MCF 10A (cell line): ENCODE results near the gene DCLK2. TPM values are rescaled to one million over a fixed set of nuclear protein-coding genes. Genes with fewer than 3 reads are reported as not detected.

ENCODE experiments used
- BruUV-seq: library from RNA; stranded (reverse); fragments of 400-500 nt; replicated peaks from 2 replicates; lab custom pipeline; 2021; lab: Mats Ljungman, UMichigan
- CTCF ChIA-PET: fragments of 300-600 bp; sonication (Branson Sonifier 250); formaldehyde crosslinking; extraction: SDS; loops from one replicate; lab custom pipeline; 2021; ENCODE audit warnings: antibody characterized with exemption, inconsistent platforms; lab: Yijun Ruan, JAX
- POLR2A ChIA-PET: fragments of 300-600, 350-650 bp; sonication (Branson Sonifier 250); formaldehyde crosslinking; extraction: SDS; loops from one replicate; lab custom pipeline; 2020; ENCODE audit warnings: antibody characterized with exemption, inconsistent platforms; lab: Yijun Ruan, JAX
- DNase-seq: peaks from one replicate; pipeline ENCODE4 v3.0.0-alpha.2; 2018; ENCODE audit not compliant: unreplicated experiment
- H3K27ac Mint-ChIP-seq: one replicate; pipeline ENCODE4 v1.8.0; 2022; ENCODE audit warnings: mild to moderate bottlenecking, low read depth, mixed read lengths; ENCODE audit not compliant: unreplicated experiment
- H3K27me3 Mint-ChIP-seq: one replicate; pipeline ENCODE4 v1.8.0; 2022; ENCODE audit warnings: mixed read lengths; ENCODE audit not compliant: insufficient read depth, unreplicated experiment
- H3K36me3 Mint-ChIP-seq: one replicate; pipeline ENCODE4 v1.8.0; 2022; ENCODE audit warnings: mild to moderate bottlenecking, moderate library complexity, mixed read lengths; ENCODE audit not compliant: insufficient read depth, unreplicated experiment
- H3K4me1 Mint-ChIP-seq: one replicate; pipeline ENCODE4 v1.8.0; 2022; ENCODE audit warnings: mixed read lengths; ENCODE audit not compliant: insufficient read depth, unreplicated experiment
- H3K4me3 Mint-ChIP-seq: one replicate; pipeline ENCODE4 v1.8.0; 2022; ENCODE audit warnings: mild to moderate bottlenecking, moderate library complexity, mixed read lengths; ENCODE audit not compliant: unreplicated experiment
- H3K9me3 Mint-ChIP-seq: one replicate; pipeline ENCODE4 v1.8.0; 2022; ENCODE audit warnings: mixed read lengths; ENCODE audit not compliant: unreplicated experiment
- intact Hi-C: fragments of 100-400 bp; cut with micrococcal nuclease; formaldehyde crosslinking; loops from 2 replicates; pipeline ENCODE4 v1.14.1; 2022
- total RNA-seq: library from RNA; stranded (reverse); gene quantifications from 2 replicates; pipeline ENCODE4 v1.2.3, GENCODE V29; 2022
- TF ChIP-seq, protein P1 (sequence below): fragments of 200-600 bp; IDR thresholded peaks from one replicate; pipeline ENCODE4 v1.8.0; 2022; ENCODE audit warnings: antibody characterized with exemption, mild to moderate bottlenecking; ENCODE audit not compliant: unreplicated experiment

Gene DCLK2
- total RNA-seq, 1 experiment from 2014 or later = 1.2 TPM

DNA sequence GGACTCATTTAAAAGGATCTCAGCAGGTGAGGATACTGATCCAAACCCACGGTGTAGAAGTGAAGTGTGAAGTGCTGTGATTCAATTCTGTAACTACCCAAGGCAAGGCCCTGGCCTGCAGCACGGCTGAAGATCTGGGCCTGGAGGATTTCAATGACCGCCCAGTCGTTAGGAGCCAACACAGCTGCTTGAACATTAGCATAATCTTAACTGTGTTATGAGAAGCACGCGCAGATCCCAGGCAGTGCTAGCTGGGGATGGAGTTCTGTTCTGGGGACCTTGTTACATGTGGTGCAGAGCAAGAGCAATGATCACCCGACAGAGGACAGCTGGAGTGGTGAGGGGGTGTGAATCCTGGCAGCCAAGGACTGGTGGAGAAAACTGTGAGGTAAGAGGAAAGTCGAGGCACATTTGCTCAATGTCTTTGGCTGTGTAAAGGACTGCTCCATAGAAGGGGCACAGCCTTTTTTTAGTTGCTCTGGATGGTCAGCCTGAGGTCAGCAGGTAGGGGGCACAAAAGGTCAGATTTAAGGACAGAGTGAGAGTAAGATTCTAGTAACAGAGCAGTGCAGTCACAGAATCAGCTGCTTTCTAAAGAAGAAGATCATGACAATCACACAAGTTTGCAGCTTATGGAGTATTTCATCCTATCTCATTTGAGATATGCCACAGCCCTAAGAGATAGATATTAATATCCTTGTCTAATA is 181.8 kb downstream of the DCLK2 start:
- POLR2A ChIA-PET = no interaction called here
- Mint-ChIP-seq H3K27me3 (no peaks in the 10 kb centered on the region), H3K27ac (no peak overlapping the region), H3K4me3 (no peak overlapping the region), H3K4me1 (peaks cover 19% of the 10 kb centered on the region), H3K36me3 (peaks cover 19% of the 10 kb centered on the region), H3K9me3 (no peaks in the 10 kb centered on the region)
- TF ChIP-seq, protein P1, sequence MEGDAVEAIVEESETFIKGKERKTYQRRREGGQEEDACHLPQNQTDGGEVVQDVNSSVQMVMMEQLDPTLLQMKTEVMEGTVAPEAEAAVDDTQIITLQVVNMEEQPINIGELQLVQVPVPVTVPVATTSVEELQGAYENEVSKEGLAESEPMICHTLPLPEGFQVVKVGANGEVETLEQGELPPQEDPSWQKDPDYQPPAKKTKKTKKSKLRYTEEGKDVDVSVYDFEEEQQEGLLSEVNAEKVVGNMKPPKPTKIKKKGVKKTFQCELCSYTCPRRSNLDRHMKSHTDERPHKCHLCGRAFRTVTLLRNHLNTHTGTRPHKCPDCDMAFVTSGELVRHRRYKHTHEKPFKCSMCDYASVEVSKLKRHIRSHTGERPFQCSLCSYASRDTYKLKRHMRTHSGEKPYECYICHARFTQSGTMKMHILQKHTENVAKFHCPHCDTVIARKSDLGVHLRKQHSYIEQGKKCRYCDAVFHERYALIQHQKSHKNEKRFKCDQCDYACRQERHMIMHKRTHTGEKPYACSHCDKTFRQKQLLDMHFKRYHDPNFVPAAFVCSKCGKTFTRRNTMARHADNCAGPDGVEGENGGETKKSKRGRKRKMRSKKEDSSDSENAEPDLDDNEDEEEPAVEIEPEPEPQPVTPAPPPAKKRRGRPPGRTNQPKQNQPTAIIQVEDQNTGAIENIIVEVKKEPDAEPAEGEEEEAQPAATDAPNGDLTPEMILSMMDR = no peak
- BruUV-seq = no TSS peak
- intact Hi-C loops = no loop called here
- CTCF ChIA-PET = interaction anchor here (0.5 to 4.8 kb wide), 4 partner anchors 16 to 262 kb away, joined by 3 to 28 read pairs (median 4); no protein-coding TSS in a partner anchor
- no peak for DNase-seq

DNA sequence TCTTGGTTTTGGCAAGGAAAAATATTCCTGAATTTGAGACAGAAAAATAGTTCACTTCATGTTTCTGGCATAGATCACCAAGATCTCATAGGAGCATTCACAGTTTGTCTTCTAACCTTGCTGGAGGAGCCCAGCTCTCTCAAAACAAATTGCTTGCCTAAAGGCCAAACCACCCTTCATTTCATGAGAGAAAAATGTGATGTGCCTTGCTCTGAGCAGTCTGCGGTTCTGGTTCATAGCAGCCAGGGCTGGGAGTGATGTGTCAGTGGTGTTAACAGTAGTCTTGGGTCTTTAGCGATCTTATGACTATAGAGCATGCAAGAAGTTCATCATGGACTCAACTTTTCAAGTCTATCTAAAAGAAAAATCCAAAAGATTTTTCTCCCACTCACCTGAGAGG is 183.3 kb downstream of the DCLK2 start:
- TF ChIP-seq, protein P1 = no peak
- no TSS peak for BruUV-seq
- no peak for DNase-seq
- H3K4me3 Mint-ChIP-seq = no peak overlapping the region
- ChIA-PET CTCF (interaction anchor here (1.1 to 1.9 kb wide), 2 partner anchors 19 to 20 kb away, joined by 3 to 7 read pairs; no protein-coding TSS in a partner anchor), POLR2A (interaction anchor here (1.0 kb wide), 1 partner anchor 17 kb away, joined by 4 read pairs; no protein-coding TSS in a partner anchor)
- H3K27ac Mint-ChIP-seq = no peak overlapping the region
- no peaks in the 10 kb centered on the region for H3K27me3 Mint-ChIP-seq
- peaks cover 19% of the 10 kb centered on the region for H3K4me1 Mint-ChIP-seq
- intact Hi-C loops = no loop called here
- H3K36me3 Mint-ChIP-seq = peaks cover 19% of the 10 kb centered on the region
- H3K9me3 Mint-ChIP-seq = peaks cover 5% of the 10 kb centered on the region

DNA sequence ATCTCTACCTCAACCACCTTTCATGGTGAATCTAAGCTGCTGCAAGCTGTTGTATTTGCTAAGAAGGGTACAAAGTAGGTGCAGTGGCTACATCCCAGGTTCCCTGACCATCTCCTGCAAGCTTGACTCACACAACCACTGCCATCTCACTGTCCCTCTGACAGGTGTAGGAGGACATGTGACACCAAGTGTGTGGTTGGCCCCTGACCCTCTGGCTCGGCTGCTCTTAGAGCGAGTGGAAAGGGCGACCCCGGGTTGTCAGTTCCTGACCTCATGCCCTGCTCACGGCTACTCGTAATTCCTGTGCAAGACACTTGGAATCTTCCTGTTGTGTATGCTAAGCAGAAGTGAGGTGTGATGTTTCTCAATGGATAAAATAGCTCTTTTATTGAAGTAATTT is 184.4 kb downstream of the DCLK2 start:
- H3K4me1 Mint-ChIP-seq = peaks cover 14% of the 10 kb centered on the region
- ChIA-PET POLR2A (no interaction called here), CTCF (interaction anchor here (1.9 kb wide), 1 partner anchor 20 kb away, joined by 7 read pairs; no protein-coding TSS in a partner anchor)
- no peak for DNase-seq
- intact Hi-C loops = no loop called here
- no peak overlapping the region for H3K4me3 Mint-ChIP-seq
- no TSS peak for BruUV-seq
- TF ChIP-seq, protein P1 = no peak
- H3K36me3 Mint-ChIP-seq = peaks cover 19% of the 10 kb centered on the region
- no peak overlapping the region for H3K27ac Mint-ChIP-seq
- no peaks in the 10 kb centered on the region for H3K27me3 Mint-ChIP-seq
- peaks cover 8% of the 10 kb centered on the region for H3K9me3 Mint-ChIP-seq

- peaks cover 18% of the 10 kb centered on the region for H3K36me3 Mint-ChIP-seq
Observed at GRCh38 chr4:150264595-150265161, 186.4 kb downstream of the DCLK2 start.

More at GRCh38 chr4:150264595-150265161, 186.4 kb downstream of the DCLK2 start:
- CTCF ChIA-PET = interaction anchor here (0.6 to 1.3 kb wide), 3 partner anchors 15 to 154 kb away, joined by 3 to 5 read pairs (median 3); no protein-coding TSS in a partner anchor
- Mint-ChIP-seq H3K27ac (no peak overlapping the region), H3K4me1 (no peaks in the 10 kb centered on the region), H3K4me3 (no peak overlapping the region), H3K9me3 (peaks cover 8% of the 10 kb centered on the region), H3K27me3 (no peaks in the 10 kb centered on the region)
- POLR2A ChIA-PET = interaction anchor here (0.7 kb wide), 1 partner anchor 29 kb away, joined by 3 read pairs; no protein-coding TSS in a partner anchor
- BruUV-seq = TSS peak; percentile 59
- TF ChIP-seq, protein P1 = no peak
- no peak for DNase-seq
- intact Hi-C loops = no loop called here
